DND-41 (cell line): ENCODE results near the gene GRM7.

Experiments used
- ATAC-seq: fragments of 200-7000 bp; cut with Tn5 transposase; 3 replicates; pipeline ENCODE4 v1.9.1; 2021; ENCODE audit warnings: low read depth; ENCODE audit not compliant: insufficient read depth
- DNase-seq: peaks from one replicate; pipeline ENCODE4 v3.0.0-alpha.2; 2020
- H2AFZ ChIP-seq: 2 replicates; pipeline ENCODE4 v1.6.0; 2012; ENCODE audit warnings: low read depth, low read length
- H3K27ac ChIP-seq: 2 replicates; pipeline ENCODE4 v1.5.1; 2012; ENCODE audit warnings: low read length, inconsistent platforms
- H3K27me3 ChIP-seq: fragments of 200-600 bp; sonication (generic); 2 replicates; pipeline ENCODE4 v1.6.0; 2012; ENCODE audit warnings: low read length, mild to moderate bottlenecking, inconsistent platforms; ENCODE audit not compliant: insufficient read depth, poor library complexity
- H3K36me3 ChIP-seq: 2 replicates; pipeline ENCODE4 v1.5.1; 2012; ENCODE audit warnings: low read length, inconsistent platforms; ENCODE audit not compliant: insufficient read depth
- H3K4me1 ChIP-seq: 2 replicates; pipeline ENCODE4 v1.5.1; 2012; ENCODE audit warnings: mild to moderate bottlenecking, low read length; ENCODE audit not compliant: insufficient read depth
- H3K4me2 ChIP-seq: 2 replicates; pipeline ENCODE4 v1.6.0; 2012; ENCODE audit warnings: mild to moderate bottlenecking, moderate library complexity, low read length, inconsistent platforms; ENCODE audit not compliant: insufficient read depth
- H3K4me3 ChIP-seq, 2 experiments: fragments of 200-600 bp in 1 of 2; shearing (Covaris generic) in 1 of 2; 2 replicates each; pipeline ENCODE4 v1.5.1; 2012 to 2016; ENCODE audit warnings: inconsistent platforms in 2 of 2, low read length in 2 of 2, mild to moderate bottlenecking in 2 of 2, low read depth in 1 of 2, moderate library complexity in 1 of 2
- H3K79me2 ChIP-seq: 2 replicates; pipeline ENCODE4 v1.6.0; 2012; ENCODE audit warnings: low read length, inconsistent platforms; ENCODE audit not compliant: insufficient read depth
- H3K9ac ChIP-seq: 2 replicates; pipeline ENCODE4 v1.6.0; 2012; ENCODE audit warnings: low read depth, mild to moderate bottlenecking, inconsistent platforms, low read length, moderate library complexity
- H3K9me3 ChIP-seq: 2 replicates; pipeline ENCODE4 v1.5.1; 2012; ENCODE audit warnings: low read length, moderate library complexity, mild to moderate bottlenecking, inconsistent platforms; ENCODE audit not compliant: insufficient read depth, severe bottlenecking
- H4K20me1 ChIP-seq: 2 replicates; pipeline ENCODE4 v1.6.0; 2012; ENCODE audit warnings: low read length; ENCODE audit not compliant: insufficient read depth
- CTCF ChIP-seq: IDR thresholded peaks from 2 replicates; pipeline ENCODE4 v1.5.1; 2012; ENCODE audit warnings: borderline replicate concordance, low read length, moderate library complexity, mild to moderate bottlenecking; ENCODE audit not compliant: poor library complexity, severe bottlenecking; ENCODE audit errors: extremely low read depth
- EZH2 ChIP-seq: IDR thresholded peaks from 3 replicates; pipeline ENCODE4 v1.6.1; 2012; ENCODE audit warnings: borderline replicate concordance, low read depth, mild to moderate bottlenecking, moderate library complexity, low read length, inconsistent platforms; ENCODE audit not compliant: severe bottlenecking

Gene GRM7

GRCh38 chr3:7625021-7625420, 764.1 kb downstream of the GRM7 start:
- Histone ChIP-seq H3K9ac (no peak overlapping the region), H3K79me2 (no peaks in the 10 kb centered on the region), H3K9me3 (no peaks in the 10 kb centered on the region), H3K4me2 (no peak overlapping the region), H3K27ac (no peak overlapping the region), H3K27me3 (no peaks in the 10 kb centered on the region), H4K20me1 (no peaks in the 10 kb centered on the region), H3K4me1 (no peaks in the 10 kb centered on the region), H3K4me3 (no peak overlapping the region), H3K36me3 (no peaks in the 10 kb centered on the region), H2AFZ (no peak overlapping the region)
- no peak for ATAC-seq
- TF ChIP-seq CTCF (no peak), EZH2 (no peak)
- no peak for DNase-seq

GRCh38 chr3:7630351-7630911, 769.5 kb downstream of the GRM7 start:
- no peak for TF ChIP-seq EZH2
- TF ChIP-seq CTCF: no peak

GRCh38 chr3:7630925-7631324, 770.0 kb downstream of the GRM7 start:
- no peaks in the 10 kb centered on the region for H3K79me2 ChIP-seq
- no peak overlapping the region for H3K9ac ChIP-seq
- H3K9me3 ChIP-seq: no peaks in the 10 kb centered on the region
- H3K4me1 ChIP-seq: no peaks in the 10 kb centered on the region
- DNase-seq (no peak), ATAC-seq (no peak)
- H3K27ac ChIP-seq: no peak overlapping the region
- no peak overlapping the region for H3K4me2 ChIP-seq
- H4K20me1 ChIP-seq: no peaks in the 10 kb centered on the region
- no peak overlapping the region for H2AFZ ChIP-seq
- no peak overlapping the region for H3K4me3 ChIP-seq
- TF ChIP-seq EZH2 (no peak), CTCF (no peak)
- H3K36me3 ChIP-seq: no peaks in the 10 kb centered on the region
- H3K27me3 ChIP-seq: no peaks in the 10 kb centered on the region

More at GRCh38 chr3:7630351-7630911, 769.5 kb downstream of the GRM7 start:
- H3K9me3 ChIP-seq: no peaks in the 10 kb centered on the region
- ATAC-seq: no peak
- H3K9ac ChIP-seq: no peak overlapping the region
- no peak overlapping the region for H3K27ac ChIP-seq
- no peak overlapping the region for H3K4me2 ChIP-seq
- no peak overlapping the region for H2AFZ ChIP-seq
- no peaks in the 10 kb centered on the region for H4K20me1 ChIP-seq
- no peaks in the 10 kb centered on the region for H3K79me2 ChIP-seq
- no peaks in the 10 kb centered on the region for H3K36me3 ChIP-seq
- H3K27me3 ChIP-seq: no peaks in the 10 kb centered on the region
- H3K4me3 ChIP-seq: no peak overlapping the region
- DNase-seq: no peak
- no peaks in the 10 kb centered on the region for H3K4me1 ChIP-seq

GRCh38 chr3:7632305-7632704, 771.4 kb downstream of the GRM7 start:
- H3K27me3 ChIP-seq: no peaks in the 10 kb centered on the region
- no peak for TF ChIP-seq CTCF
- TF ChIP-seq EZH2: no peak
- no peak overlapping the region for H3K9ac ChIP-seq
- no peak overlapping the region for H2AFZ ChIP-seq
- no peaks in the 10 kb centered on the region for H3K36me3 ChIP-seq
- no peak for DNase-seq
- H3K4me2 ChIP-seq: no peak overlapping the region
- H3K79me2 ChIP-seq: no peaks in the 10 kb centered on the region
- H3K4me1 ChIP-seq: no peaks in the 10 kb centered on the region
- no peak overlapping the region for H3K4me3 ChIP-seq
- no peaks in the 10 kb centered on the region for H3K9me3 ChIP-seq
- H3K27ac ChIP-seq: no peak overlapping the region
- no peaks in the 10 kb centered on the region for H4K20me1 ChIP-seq
- no peak for ATAC-seq
